Measurements from ENCODE around the gene CLDN14.

Gene CLDN14

DNA sequence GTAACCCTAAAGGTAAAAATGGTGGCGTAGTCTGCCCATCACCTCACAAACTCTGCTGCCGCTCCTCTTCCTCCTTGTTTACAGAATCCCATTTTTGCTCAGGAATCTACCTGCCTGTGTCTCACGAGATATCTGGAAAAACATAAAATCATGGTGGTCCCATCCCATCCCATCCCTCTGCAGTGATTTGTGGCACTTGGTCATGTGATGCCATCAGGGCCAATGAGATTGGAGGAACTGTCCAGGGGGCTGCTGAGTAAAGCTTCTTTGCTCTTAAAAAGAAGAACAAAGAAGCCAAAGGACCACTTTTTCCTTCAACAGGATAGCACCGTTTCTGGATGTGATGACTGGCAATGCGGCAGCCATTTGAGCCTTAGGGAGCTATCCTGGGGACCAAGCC lies 33.0 kb upstream of the CLDN14 start:
- H3K4me3 ChIP-seq (ENCODE audit: low read depth in 1 of 2, low read length in 1 of 2) = no peak overlapping the region

DNA sequence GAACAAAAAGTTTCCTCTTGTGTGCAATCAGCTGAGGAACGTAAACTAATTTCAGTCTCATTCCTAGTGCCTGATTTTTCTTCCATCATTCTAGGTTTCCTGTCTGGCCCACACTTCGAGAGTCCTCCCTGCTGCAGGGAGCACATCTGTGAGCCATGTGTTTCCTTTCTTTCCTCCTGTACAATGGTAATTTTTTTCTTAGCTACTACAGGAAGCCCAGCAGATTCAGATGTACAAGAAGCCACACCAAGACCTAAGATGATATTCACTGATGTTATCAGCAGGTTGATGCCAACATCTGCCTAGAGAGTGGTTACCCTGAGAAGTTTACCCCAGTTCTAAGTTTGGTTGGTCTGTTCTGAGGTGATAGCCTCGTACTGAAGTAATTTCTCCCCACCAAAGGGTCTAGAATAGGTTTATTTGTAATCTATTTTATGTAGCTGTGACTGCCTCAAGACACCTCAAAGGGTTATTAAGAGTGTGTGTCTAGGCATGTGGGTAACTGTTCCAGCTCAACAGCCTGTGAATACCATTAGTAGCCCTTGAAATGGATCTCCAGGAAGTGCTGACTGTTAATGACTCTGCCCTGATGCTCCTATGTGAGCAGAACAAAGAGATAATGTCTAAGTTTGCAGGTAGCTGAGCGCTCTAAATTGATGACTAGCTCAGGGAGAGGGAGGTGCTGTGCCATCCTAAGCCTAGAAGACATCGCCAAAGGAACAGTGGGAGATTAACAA lies 31.7 kb upstream of the CLDN14 start:
- no peak overlapping the region for H3K4me3 ChIP-seq (ENCODE audit: low read depth in 1 of 2, low read length in 1 of 2)
- no peaks in the 10 kb centered on the region for H3K4me1 ChIP-seq (ENCODE audit: control insufficient read depth in 1 of 2, insufficient read depth in 1 of 2, low read depth in 1 of 2, low read length in 1 of 2)
- no peaks in the 10 kb centered on the region for H3K9me3 ChIP-seq
- H3K27ac ChIP-seq = no peak overlapping the region
- peaks cover 31% of the 10 kb centered on the region for H3K27me3 ChIP-seq
- no peaks in the 10 kb centered on the region for H3K36me3 ChIP-seq
- TF ChIP-seq CTCF (IDR thresholded peaks at IDR 0.05) = no peak

More for the DNA sequence above, 33.0 kb upstream of the CLDN14 start:
- H3K27me3 ChIP-seq = peaks cover 31% of the 10 kb centered on the region
- H3K27ac ChIP-seq = no peak overlapping the region
- H3K4me1 ChIP-seq (ENCODE audit: control insufficient read depth in 1 of 2, insufficient read depth in 1 of 2, low read depth in 1 of 2, low read length in 1 of 2) = no peaks in the 10 kb centered on the region
- H3K9me3 ChIP-seq = no peaks in the 10 kb centered on the region
- H3K36me3 ChIP-seq = no peaks in the 10 kb centered on the region
- TF ChIP-seq CTCF (IDR thresholded peaks at IDR 0.05) = no peak

GRCh38 chr21:36510911-36511310 lies 31.0 kb upstream of the CLDN14 start:
- Histone ChIP-seq H3K36me3 (no peaks in the 10 kb centered on the region), H3K4me3 (ENCODE audit: low read depth in 1 of 2, low read length in 1 of 2) (no peak overlapping the region), H3K27me3 (peaks cover 31% of the 10 kb centered on the region), H3K27ac (no peak overlapping the region), H3K9me3 (no peaks in the 10 kb centered on the region), H3K4me1 (ENCODE audit: control insufficient read depth in 1 of 2, insufficient read depth in 1 of 2, low read depth in 1 of 2, low read length in 1 of 2) (no peaks in the 10 kb centered on the region)
- no peak for TF ChIP-seq CTCF (IDR thresholded peaks at IDR 0.05)

DNA sequence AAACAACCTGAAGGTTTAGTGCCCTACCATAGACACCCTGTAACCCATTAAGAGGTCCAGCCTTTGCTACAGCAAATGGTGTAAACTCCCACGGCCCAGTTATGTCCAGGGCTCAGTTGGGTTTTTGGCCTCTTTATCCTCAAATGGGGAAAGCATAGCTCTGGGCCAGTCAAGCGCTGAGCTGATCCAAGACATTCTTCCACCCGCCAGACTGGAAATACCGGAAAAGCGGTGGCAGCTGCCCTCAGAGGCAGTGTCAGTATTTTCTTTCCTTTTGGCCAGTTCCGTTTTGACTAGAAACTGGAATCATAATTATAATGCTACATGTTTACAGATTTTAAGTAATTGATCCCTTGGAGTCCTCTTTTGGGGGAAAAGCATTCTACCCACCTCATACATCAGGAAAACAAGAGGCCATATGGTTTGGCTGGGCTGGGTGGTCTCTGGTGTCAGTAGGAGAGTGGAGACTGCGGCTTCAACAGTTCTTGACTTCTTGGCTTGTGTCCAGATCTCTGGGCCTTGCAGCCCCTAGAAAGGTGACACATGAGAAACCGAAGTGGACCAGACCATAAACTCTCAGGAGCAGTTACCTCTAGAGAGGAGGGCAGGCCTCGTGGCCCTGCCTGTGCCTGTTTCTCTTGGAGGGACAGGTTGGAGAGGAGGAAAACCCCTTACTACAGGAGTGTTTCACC lies 30.2 kb upstream of the CLDN14 start:
- no peak overlapping the region for H3K27ac ChIP-seq
- TF ChIP-seq CTCF (IDR thresholded peaks at IDR 0.05) = no peak
- no peaks in the 10 kb centered on the region for H3K36me3 ChIP-seq
- H3K27me3 ChIP-seq = peaks cover 31% of the 10 kb centered on the region
- no peak overlapping the region for H3K4me3 ChIP-seq (ENCODE audit: low read depth in 1 of 2, low read length in 1 of 2)
- H3K4me1 ChIP-seq (ENCODE audit: control insufficient read depth in 1 of 2, insufficient read depth in 1 of 2, low read depth in 1 of 2, low read length in 1 of 2) = no peaks in the 10 kb centered on the region
- no peaks in the 10 kb centered on the region for H3K9me3 ChIP-seq

GRCh38 chr21:36508948-36509347 lies 29.0 kb upstream of the CLDN14 start:
- H3K4me1 ChIP-seq (ENCODE audit: control insufficient read depth in 1 of 2, insufficient read depth in 1 of 2, low read depth in 1 of 2, low read length in 1 of 2) = no peaks in the 10 kb centered on the region
- no peak overlapping the region for H3K27ac ChIP-seq
- H3K4me3 ChIP-seq (ENCODE audit: low read depth in 1 of 2, low read length in 1 of 2) = no peak overlapping the region
- H3K36me3 ChIP-seq = no peaks in the 10 kb centered on the region
- peaks cover 31% of the 10 kb centered on the region for H3K27me3 ChIP-seq
- TF ChIP-seq CTCF (IDR thresholded peaks at IDR 0.05) = no peak
- no peaks in the 10 kb centered on the region for H3K9me3 ChIP-seq
